OCI-LY1 (cell line): ENCODE measurements around the gene ECM1.

ENCODE experiments used
- EZH2 ChIP-seq: fragments of 200-600 bp; sonication (generic), shearing (Covaris generic); IDR thresholded peaks from 2 replicates; pipeline ENCODE4 v1.8.0; 2017; ENCODE audit warnings: borderline replicate concordance, mixed run types, mild to moderate bottlenecking, antibody characterized with exemption, low read length, moderate library complexity, mixed read lengths
- TF ChIP-seq, protein P1 (sequence below): fragments of 200-600 bp; sonication (generic), shearing (Covaris generic); IDR thresholded peaks from 2 replicates; pipeline ENCODE4 v1.5.1; 2017; ENCODE audit warnings: mild to moderate bottlenecking, antibody characterized with exemption, low read length, moderate library complexity, mixed read lengths

DNA sequence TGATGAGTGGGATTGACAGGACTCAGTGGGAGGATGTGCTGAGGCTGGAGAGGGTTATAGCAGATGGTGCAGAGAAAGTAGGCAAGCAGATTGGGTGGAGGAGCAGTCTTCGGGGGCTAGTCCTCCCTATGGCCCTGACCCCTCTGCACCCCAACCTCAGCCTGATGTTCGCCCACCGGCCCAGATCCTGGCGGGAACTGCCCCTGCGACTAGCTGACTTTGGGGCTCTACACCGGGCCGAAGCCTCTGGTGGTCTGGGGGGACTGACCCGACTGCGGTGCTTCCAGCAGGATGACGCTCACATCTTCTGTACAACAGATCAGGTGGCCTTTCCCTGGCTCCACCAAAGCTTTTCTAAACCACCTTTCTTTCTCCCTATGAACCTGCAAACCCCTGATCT lies 9.6 kb upstream of the ECM1 start:
- TF ChIP-seq, protein P1, sequence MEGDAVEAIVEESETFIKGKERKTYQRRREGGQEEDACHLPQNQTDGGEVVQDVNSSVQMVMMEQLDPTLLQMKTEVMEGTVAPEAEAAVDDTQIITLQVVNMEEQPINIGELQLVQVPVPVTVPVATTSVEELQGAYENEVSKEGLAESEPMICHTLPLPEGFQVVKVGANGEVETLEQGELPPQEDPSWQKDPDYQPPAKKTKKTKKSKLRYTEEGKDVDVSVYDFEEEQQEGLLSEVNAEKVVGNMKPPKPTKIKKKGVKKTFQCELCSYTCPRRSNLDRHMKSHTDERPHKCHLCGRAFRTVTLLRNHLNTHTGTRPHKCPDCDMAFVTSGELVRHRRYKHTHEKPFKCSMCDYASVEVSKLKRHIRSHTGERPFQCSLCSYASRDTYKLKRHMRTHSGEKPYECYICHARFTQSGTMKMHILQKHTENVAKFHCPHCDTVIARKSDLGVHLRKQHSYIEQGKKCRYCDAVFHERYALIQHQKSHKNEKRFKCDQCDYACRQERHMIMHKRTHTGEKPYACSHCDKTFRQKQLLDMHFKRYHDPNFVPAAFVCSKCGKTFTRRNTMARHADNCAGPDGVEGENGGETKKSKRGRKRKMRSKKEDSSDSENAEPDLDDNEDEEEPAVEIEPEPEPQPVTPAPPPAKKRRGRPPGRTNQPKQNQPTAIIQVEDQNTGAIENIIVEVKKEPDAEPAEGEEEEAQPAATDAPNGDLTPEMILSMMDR = no peak
- TF ChIP-seq EZH2 = no peak
